ENCODE results near the gene GOSR1.
"Not testable (repeated sequence)": the region's sequence is repeated elsewhere in the genome, so short reads cannot be mapped to it uniquely, and the experiment has no call there.

The GOSR1 gene

GRCh38 chr17:30563131-30563904, 86.1 kb downstream of the GOSR1 start:
- DNase-seq (ENCODE audit: low spot score), result not testable (repeated sequence)

DNA sequence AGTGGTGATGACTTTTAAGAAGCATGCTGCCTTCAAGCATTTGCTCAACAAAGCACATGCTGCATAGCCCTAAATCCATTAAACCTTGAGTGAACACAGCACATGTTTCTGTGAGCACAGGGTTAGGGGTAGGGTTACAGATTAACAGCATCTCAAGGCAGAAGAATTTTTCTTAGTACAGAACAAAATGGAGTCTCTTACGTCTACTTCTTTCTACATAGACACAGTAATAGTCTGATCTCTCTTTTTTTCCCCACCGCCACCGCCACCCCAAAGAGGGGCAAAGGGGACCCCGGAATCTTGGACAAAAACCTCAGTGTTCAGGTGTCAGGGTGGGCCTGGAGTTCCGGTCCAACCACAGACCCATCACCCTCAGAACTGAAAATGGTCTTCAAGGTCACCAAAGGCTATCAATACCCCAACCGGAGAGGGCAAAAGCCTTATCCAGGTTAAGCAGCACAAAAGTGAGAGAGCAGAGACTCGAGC, 86.7 kb downstream of the GOSR1 start:
- not testable (repeated sequence) for DNase-seq (ENCODE audit: low spot score)

- not testable (repeated sequence) for DNase-seq (ENCODE audit: low spot score)
These were observed 87.3 kb downstream of the GOSR1 start for GRCh38 chr17:30564422-30565072.

DNA sequence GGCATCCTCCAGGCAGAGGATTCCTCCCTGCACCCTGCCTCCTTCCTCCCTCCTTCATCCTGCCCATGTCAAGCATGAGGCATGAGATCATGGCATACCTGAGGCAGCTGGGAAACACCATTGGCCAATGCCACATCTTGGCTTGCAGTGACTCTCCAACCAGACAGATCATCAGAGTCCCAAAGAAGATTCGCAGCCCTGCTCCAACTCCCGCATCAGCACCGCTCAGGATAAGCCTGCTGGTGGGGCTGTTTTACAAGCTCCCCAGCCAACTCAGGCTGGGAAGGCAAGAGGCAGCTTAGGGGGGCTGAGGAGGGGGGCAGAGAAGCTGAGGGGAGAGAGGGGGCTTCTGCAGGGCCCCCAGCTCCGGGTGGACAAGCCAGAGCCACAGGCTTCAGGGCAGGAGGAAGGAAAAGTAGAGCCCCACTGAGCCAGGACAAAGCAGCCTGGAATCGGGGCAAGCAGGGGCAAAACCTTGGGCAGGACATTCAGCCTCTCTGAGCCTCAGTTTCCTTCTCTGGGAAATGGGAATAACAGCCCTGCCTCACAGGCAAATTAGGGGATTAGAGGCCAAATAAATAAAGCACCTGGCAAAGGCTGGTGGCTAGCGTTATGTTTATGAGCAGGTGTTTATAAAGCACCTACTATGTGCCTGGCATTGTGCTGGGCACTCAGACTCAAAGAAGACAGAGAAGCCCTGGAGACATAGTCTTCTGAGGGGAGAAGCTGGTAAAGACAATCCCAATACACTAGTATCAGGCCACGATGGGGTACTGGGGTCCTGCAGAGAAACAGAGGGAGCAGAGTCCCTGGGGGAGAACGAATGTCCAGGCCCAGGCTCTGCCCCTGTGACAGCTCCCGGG, 88.1 kb downstream of the GOSR1 start:
- no peak for DNase-seq (ENCODE audit: low spot score)

DNA sequence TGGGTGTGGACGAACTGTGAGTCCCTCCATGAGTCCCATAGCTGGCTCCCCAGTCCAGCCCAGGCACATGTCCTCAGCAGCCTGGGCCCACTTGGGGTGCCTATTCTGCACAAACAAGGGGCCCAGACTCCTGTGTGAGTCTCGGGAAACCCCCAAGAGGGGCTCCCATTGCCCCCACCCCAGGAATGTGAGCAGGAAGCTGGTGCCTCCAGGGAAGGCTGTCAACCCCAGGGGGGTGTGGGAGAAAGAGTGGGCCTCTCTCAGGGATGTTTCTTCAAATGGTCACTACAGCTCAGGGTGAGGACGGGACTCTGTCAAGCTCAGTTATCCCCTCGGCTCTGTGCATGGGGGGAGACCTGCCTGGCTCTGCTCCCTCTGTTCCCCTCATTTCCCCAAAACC, 88.9 kb downstream of the GOSR1 start:
- DNase-seq (ENCODE audit: low spot score), result not testable (repeated sequence)

DNA sequence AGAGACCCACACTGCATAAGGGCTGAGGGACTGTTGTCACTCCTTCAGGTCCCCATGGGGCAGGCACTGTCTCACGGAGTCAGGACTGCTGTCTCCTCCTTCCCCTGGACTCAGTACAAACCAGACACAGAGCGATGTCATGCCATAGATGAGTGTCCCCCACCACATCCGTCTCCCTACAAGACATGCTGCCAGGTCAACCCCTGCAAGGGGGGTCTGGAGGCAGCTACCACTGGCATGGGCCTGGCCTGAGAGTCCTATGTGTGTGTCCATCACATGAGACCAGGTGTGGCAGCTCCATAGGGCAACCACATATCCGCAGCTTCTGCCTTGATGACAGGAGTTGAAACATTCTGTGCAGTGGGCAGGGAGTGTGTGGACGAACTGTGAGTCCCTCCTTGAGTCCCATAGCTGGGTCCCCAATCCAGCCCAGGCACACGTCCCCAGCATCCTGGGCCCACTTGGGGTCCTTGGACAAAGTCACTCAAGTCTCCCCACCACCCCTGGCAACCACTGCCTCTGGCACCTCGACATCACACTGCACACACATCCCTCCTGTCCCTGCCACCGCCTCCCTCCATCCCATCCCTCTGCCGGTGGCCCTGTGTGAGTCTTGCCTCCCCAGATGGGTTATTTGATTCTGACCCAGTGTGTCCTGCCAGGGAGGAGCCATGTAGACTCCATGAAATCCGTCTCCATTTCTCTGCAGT, 89.5 kb downstream of the GOSR1 start:
- DNase-seq (ENCODE audit: low spot score), result not testable (repeated sequence)

GRCh38 chr17:30567231-30568116, 90.3 kb downstream of the GOSR1 start:
- DNase-seq (ENCODE audit: low spot score), result no peak

DNA sequence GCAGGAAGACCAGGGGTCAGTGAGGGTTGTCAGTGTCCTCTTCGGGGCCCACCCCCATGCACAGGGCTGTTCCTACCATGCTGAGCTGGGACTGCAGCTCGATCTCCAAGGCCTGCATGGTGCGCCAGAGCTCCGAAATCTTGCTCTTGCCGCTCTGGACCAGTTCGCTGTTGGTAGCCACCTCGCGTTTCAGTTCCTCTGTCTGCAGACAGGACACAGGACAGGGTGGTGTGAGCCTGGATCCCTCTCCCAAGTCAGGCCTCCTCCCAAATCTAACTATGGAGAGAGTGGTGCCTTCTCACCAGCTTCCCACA, 90.9 kb downstream of the GOSR1 start:
- DNase-seq (ENCODE audit: low spot score), result no peak

DNA sequence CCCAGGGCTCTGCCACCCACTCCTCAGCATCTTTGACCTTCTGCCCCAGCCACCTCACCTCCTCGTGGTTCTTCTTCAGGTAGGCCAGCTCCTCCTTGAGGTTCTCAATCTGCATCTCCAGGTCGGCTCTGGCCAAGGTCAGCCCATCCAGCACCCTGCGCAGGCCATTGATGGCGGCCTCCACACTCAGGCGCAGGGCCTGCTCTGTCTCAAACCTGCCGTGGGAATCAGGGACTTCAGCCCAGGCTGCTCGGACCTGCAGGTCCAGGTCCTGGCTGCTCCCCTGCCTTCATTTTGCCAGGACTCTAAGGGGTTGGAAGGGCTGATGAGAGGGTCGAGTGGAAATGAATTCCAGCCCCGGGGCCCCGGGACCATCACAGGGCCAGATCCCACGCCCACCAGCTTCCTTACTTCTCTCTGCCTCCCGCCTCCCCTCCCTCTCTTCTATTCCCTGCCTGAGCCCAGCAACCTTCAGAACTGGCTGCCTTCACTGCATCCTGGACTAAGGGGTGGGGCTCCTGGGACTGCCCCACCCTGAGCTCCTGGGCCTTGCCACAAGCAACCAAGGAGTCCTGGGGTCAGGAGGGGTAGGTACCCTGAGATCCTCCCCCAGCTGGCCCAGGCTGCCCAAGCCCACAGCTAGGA, 92.4 kb downstream of the GOSR1 start:
- not testable (repeated sequence) for DNase-seq (ENCODE audit: low spot score)

GRCh38 chr17:30570191-30570590, 93.0 kb downstream of the GOSR1 start:
- DNase-seq (ENCODE audit: low spot score), result no peak

GRCh38 chr17:30570596-30571265, 93.5 kb downstream of the GOSR1 start:
- DNase-seq (ENCODE audit: low spot score), result no peak

DNA sequence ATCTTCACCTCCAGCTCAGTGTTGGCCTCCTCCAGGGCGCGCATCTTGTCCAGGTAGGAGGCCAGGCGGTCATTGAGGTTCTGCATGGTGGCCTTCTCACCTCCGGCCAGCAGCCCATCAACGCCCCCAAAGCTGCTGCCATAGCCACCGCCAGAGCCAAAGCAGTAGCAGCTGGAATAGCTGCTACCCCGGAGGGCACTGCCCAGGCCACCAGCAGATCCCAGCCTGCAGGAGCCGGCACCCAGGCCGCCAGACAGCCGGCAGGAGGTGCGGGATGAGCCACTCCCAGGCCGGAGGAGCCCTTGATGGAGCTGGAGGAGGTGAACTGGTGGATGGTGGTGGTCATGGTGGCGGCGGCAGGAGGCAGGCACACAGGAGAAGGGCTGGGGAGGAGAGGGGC, 94.2 kb downstream of the GOSR1 start:
- DNase-seq (ENCODE audit: low spot score), result not testable (repeated sequence)

DNA sequence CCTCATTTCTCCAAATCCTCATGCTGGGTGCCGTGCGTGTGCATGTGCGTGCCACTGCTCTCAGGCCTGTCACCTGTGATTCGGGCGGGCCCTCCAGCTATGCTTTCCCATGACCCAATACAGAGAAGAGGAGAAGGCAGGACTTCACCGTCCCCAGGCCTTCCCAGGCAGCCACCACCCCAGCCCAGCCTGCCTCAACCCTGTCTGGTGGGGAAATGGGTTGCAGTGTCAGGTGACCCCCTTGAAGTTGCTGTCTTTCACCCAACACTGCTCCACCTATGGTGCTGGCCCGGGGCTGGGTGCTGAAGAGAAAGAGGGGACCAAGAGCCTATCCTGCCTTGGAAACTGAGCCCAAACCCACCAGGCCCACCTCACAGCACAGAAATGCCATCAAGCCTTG, 94.7 kb downstream of the GOSR1 start:
- no peak for DNase-seq (ENCODE audit: low spot score)

- DNase-seq (ENCODE audit: low spot score), result not testable (repeated sequence)
These were observed 95.7 kb downstream of the GOSR1 start for GRCh38 chr17:30572651-30573554.

GRCh38 chr17:30573603-30574175, 96.5 kb downstream of the GOSR1 start:
- DNase-seq (ENCODE audit: low spot score), result no peak

- DNase-seq (ENCODE audit: low spot score), result not testable (repeated sequence)
These were observed 97.1 kb downstream of the GOSR1 start for GRCh38 chr17:30574309-30574708.

DNA sequence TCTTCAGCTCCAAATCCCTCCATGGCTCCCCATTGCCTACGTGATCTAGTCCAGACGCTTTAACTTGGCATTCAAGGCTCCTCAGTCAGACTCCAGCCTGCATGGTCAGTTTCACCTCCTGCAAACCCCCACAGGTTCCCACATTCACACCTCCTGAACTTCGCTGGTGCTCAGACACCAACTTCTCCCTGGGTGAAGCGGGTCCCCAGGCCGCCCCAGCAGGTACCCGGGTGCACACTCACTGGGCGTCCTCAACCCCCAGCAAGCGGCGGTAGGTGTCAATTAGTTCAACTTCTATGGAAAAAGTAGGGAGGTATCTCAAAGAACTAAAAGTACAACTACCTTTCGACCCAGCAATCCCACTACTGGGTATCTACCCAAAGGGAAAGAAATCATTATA, 97.6 kb downstream of the GOSR1 start:
- DNase-seq (ENCODE audit: low spot score), result not testable (repeated sequence)

GRCh38 chr17:30575648-30576325, 98.6 kb downstream of the GOSR1 start:
- not testable (repeated sequence) for DNase-seq (ENCODE audit: low spot score)

Data from SW480 (cell line).